SHP77 treated with DMSO at 0.1 percent for 48 hours (cell line): ENCODE results near the gene TRIM44.
"Not testable (repeated sequence)": the region's sequence is repeated elsewhere in the genome, so short reads cannot be mapped to it uniquely, and the experiment has no call there.

Source experiments
- DNase-seq: peaks from one replicate; lab custom pipeline; 2025; lab: John Stamatoyannopoulos, UW

The TRIM44 gene

DNA sequence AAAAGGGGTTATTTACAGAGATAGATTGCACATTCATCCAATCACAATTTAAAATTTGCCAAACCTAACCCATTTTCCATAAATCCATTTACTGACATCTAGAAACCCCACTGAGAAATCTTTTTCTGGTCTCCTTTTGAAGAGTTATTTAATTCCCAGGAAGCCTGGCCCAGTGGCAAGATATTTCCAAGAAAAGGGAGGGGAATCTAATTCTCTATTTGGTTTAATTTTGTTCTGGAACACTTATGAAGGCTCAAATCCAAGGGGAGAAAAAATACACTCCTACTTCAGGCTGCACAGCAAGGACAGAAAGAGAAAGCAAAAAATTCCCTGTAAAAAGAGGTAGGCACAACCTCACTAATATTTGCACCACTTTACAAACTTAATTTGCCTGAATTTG lies 193.1 kb downstream of the TRIM44 start:
- DNase-seq, result no peak

DNA sequence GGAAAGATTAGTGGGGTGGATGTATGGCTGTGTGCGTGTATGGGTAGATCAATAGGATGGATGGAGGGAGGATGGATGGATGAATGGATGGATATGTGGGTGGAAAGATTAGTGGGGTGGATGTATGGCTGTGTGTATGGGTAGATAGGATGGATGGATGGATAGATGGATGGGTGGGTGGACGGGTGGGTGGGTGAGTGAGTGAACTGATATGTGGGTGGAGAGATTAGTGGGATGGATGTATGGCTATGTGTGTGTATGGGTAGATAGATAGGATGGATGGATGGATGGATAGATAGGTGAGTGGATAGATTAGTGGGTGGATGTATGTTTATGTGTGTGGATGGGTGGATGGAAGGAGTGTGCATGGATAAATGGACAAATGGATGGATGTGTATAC lies 193.7 kb downstream of the TRIM44 start:
- no peak for DNase-seq

DNA sequence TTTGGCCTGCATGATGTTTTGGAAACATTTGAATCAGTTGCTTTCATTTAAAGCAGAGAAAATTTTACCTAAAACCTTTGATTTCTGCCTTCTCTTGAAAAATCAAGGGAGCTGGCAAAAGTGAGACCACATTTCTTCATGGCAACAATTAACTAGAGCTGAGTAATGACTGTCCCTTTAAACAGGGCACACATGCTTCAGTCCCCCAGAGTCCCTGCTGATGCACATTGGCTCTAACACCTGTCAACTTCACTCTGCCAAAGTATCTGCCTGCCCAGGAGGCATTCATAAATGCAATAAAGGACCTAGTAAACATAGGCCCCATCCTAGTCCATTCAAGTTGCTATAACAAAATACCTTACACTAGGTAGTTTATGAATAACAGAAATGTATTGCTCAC lies 194.2 kb downstream of the TRIM44 start:
- DNase-seq, result no peak

DNA sequence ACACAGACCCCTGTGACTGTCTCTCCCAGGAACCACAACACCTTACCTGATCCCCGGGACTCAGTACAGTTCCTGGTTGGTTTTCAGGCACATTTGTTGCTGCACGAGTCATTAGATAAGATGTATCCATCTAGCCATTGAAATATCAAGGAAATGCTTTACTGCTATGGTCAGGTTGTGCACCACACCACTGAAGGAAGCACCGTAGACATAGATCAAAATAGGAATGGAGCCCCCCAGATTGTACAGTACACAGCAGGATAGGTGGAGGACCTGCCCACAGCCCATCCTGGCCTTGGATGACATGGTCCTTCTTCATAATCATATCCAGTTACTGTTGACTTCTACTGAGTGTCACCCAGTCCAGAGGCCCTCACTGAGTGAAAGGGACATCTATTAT lies 195.3 kb downstream of the TRIM44 start:
- DNase-seq, result no peak

DNA sequence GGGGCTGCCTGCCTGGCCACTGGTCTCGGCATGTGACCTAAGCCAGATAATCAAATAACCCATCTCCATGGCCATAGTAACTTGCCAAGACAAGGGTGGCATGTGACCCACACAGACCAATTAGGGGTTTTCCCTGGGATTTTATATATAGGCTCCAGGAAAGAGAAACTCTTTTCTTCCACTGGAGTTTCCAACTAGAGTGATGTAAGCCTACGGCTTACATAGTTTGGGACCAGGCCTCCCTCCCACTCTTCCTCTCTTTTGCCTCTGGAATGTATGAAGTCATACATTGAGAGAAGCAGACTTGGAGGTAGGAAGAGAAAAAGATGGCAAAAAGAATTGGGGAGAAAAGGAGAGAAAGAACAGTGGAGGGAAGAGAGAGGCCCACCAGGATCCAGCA lies 196.7 kb downstream of the TRIM44 start:
- DNase-seq, result no peak

GRCh38 chr11:35860194-35860593 lies 197.6 kb downstream of the TRIM44 start:
- not testable (repeated sequence) for DNase-seq

- DNase-seq, result no peak
Measured at GRCh38 chr11:35861191-35861590, 198.6 kb downstream of the TRIM44 start.

DNA sequence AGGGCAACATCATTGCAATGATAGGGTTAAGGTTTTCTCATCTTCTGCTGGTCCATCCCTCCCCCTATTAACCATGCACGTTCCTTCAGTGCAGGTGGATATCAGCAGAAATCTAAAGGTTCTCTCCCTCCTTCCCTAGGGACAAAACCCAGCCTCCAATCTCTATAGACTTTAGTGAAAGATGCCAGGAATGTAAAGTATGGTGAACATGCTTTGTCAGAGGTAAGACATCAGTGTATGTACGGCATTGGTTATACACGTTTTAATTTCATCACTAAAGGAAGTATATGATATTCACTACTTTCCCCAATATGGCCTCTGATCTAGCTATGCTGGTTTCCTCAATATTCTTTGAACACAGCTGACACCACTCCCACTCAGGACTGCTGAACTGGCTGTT lies 200.1 kb downstream of the TRIM44 start:
- no peak for DNase-seq

DNA sequence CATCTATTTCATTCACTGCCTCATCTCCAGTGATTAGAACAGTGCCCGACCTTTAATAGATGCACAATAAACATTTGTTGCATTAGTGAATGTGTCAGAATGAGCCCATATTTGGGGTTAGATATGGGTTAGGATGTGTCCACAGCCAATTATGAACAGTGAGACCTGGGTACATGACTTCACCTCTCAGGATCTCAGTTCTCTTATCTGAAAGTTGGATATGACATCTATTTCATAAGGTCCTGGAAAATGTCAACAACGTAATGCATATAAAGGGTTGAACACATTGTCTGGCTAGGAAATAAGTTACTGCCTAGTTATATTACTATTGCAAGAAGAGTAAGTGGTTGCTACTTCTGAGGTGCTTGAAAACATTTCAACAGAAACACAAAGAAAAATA lies 201.6 kb downstream of the TRIM44 start:
- no peak for DNase-seq

DNA sequence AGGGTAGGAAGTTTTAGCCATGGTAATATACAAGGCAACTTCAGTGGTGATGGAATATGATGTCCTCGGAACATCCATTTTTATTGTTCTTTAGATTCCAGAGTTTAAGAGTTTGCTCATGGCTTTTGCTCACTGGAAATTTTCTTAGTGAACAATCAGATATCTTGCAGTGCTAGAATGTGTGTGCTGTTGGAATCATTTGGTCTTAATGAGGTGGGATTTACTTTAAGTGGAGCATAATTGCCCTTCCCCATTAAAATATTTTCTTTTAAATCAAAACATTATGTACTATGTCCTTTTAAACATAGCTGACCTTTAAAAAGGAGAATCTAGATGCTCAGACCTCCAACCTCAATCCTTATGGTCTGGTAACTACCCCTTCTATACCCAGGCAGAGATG lies 204.0 kb downstream of the TRIM44 start:
- DNase-seq, result no peak
